ENCODE data around the gene XPNPEP2. TPM values are rescaled to one million over a fixed set of nuclear protein-coding genes. Genes with fewer than 3 reads are reported as not detected.

XPNPEP2 gene
- polyA plus RNA-seq, 1 of the 3 experiments (the other 2 are of a cell fraction), result 0.21 TPM

GRCh38 chrX:129769467-129770154 is 30.8 kb downstream of the XPNPEP2 start:
- Histone ChIP-seq H3K4me1 (ENCODE audit: control insufficient read depth in 1 of 2, insufficient read depth in 2 of 2, low read depth in 1 of 2, low read length in 1 of 2) (no peaks in the 10 kb centered on the region), H3K79me2 (ENCODE audit: insufficient read depth) (no peaks in the 10 kb centered on the region), H3F3A (replicated peaks; ENCODE audit: insufficient read depth) (no peaks in the 10 kb centered on the region), H4K20me1 (ENCODE audit: insufficient read depth) (no peaks in the 10 kb centered on the region), H3K4me3 (ENCODE audit: low read depth in 2 of 2, low read length in 1 of 2) (no peak overlapping the region), H3K4me2 (no peak overlapping the region), H3K36me3 (replicated peaks in 1 of 2; ENCODE audit: control insufficient read depth in 1 of 2, insufficient read depth in 2 of 2, low read length in 1 of 2) (no peaks in the 10 kb centered on the region), H3K27me3 (ENCODE audit: insufficient read depth) (peaks cover 10% of the 10 kb centered on the region; the same call in 1 of the 2 replicates), H3K9ac (no peak overlapping the region), H3K9me3 (no peaks in the 10 kb centered on the region), H3K27ac (ENCODE audit: low read depth in 2 of 2, low read length in 1 of 2) (no peak overlapping the region), H3K9me2 (no peaks in the 10 kb centered on the region), H2AFZ (ENCODE audit: low read depth) (no peak overlapping the region)
- TF ChIP-seq TEAD4 (IDR thresholded peaks at IDR 0.05; ENCODE audit: borderline replicate concordance, insufficient read depth) (no peak), CHD2 (IDR thresholded peaks at IDR 0.05; ENCODE audit: low read length, partially characterized antibody) (no peak), USF1 (IDR thresholded peaks at IDR 0.05; ENCODE audit: borderline replicate concordance, low read depth) (no peak), TCF12 (IDR thresholded peaks at IDR 0.05) (no peak), CTCF (IDR thresholded peaks at IDR 0.05) (no peak), SIN3A (IDR thresholded peaks at IDR 0.05; ENCODE audit: borderline replicate concordance, low read depth, low read length) (no peak), NRF1 (IDR thresholded peaks at IDR 0.05; ENCODE audit: low read depth, low read length) (no peak), MEF2A (IDR thresholded peaks at IDR 0.05; ENCODE audit: borderline replicate concordance, low read depth) (no peak), FOXJ3 (CRISPR knock-in tag; IDR thresholded peaks at IDR 0.05) (no peak), REST (IDR thresholded peaks at IDR 0.05; ENCODE audit: low read depth, low read length) (no peak), RXRA (IDR thresholded peaks at IDR 0.05; ENCODE audit: borderline replicate concordance, low read depth) (no peak), GATA2 (CRISPR knock-in tag; IDR thresholded peaks at IDR 0.05) (no peak), JUND (IDR thresholded peaks at IDR 0.05) (no peak), MXI1 (IDR thresholded peaks at IDR 0.05; ENCODE audit: low read depth, low read length) (no peak), USF2 (IDR thresholded peaks at IDR 0.05; ENCODE audit: borderline replicate concordance, low read depth, low read length) (no peak), RCOR1 (IDR thresholded peaks at IDR 0.05; ENCODE audit: low read length) (no peak), EZH2phosphoT487 (IDR thresholded peaks at IDR 0.05; ENCODE audit: borderline replicate concordance, low read depth) (no peak), TAF1 (IDR thresholded peaks at IDR 0.05; ENCODE audit: borderline replicate concordance, low read depth, low read length) (no peak)
- 51% methylated on average over 6 of the region's 9 CpGs for WGBS (ENCODE audit: low lambda C conversion rate)
- POLR2A ChIA-PET, result no interaction called here
- DNase-seq, result no peak
- CTCF ChIA-PET, result interaction anchor here (1.0 to 1.8 kb wide), 2 partner anchors 156 to 168 kb away, joined by 3 to 4 read pairs; no protein-coding TSS in a partner anchor

Measured in SK-N-SH (cell line).